ENCODE data around the gene LAGE3. TPM values are rescaled to one million over a fixed set of nuclear protein-coding genes. Genes with fewer than 3 reads are reported as not detected.

Gene LAGE3
- total RNA-seq, 1 donor, result 47.1 TPM

GRCh38 chrX:154481195-154481594 is 2.1 kb upstream of the LAGE3 start:
- DNase-seq (ENCODE audit: low read depth in 2 of 3, low spot score in 2 of 3), result no peak

GRCh38 chrX:154477891-154478477 is 1.1 kb downstream of the LAGE3 start:
- no peak for DNase-seq (ENCODE audit: low read depth in 2 of 3, low spot score in 2 of 3)

GRCh38 chrX:154476821-154477220 is 2.3 kb downstream of the LAGE3 start:
- no peak for DNase-seq (ENCODE audit: low read depth in 2 of 3, low spot score in 2 of 3)

- DNase-seq (ENCODE audit: low read depth in 2 of 3, low spot score in 2 of 3), result no peak
Observed at GRCh38 chrX:154473683-154474082, 5.4 kb downstream of the LAGE3 start.

GRCh38 chrX:154472685-154473632 is 6.1 kb downstream of the LAGE3 start:
- no peak for DNase-seq (ENCODE audit: low read depth in 2 of 3, low spot score in 2 of 3)

- DNase-seq (ENCODE audit: low read depth in 2 of 3, low spot score in 2 of 3), result no peak
Observed at GRCh38 chrX:154471839-154472684, 7.0 kb downstream of the LAGE3 start.

GRCh38 chrX:154470914-154471568 is 8.0 kb downstream of the LAGE3 start:
- no peak for DNase-seq (ENCODE audit: low read depth in 2 of 3, low spot score in 2 of 3)

- DNase-seq (ENCODE audit: low read depth in 2 of 3, low spot score in 2 of 3), result no peak
Observed at GRCh38 chrX:154470434-154470833, 8.6 kb downstream of the LAGE3 start.

GRCh38 chrX:154469880-154470279 is 9.2 kb downstream of the LAGE3 start:
- DNase-seq (ENCODE audit: low read depth in 2 of 3, low spot score in 2 of 3), result no peak

GRCh38 chrX:154469114-154469513 is 10.0 kb downstream of the LAGE3 start:
- DNase-seq (ENCODE audit: low read depth in 2 of 3, low spot score in 2 of 3), result no peak

- DNase-seq (ENCODE audit: low read depth in 2 of 3, low spot score in 2 of 3), result no peak
Observed at GRCh38 chrX:154468217-154468616, 10.9 kb downstream of the LAGE3 start.

- DNase-seq (ENCODE audit: low read depth in 2 of 3, low spot score in 2 of 3), result no peak
Observed at GRCh38 chrX:154467556-154467955, 11.5 kb downstream of the LAGE3 start.

- DNase-seq (ENCODE audit: low read depth in 2 of 3, low spot score in 2 of 3), result no peak
Observed at GRCh38 chrX:154466907-154467306, 12.2 kb downstream of the LAGE3 start.

GRCh38 chrX:154466036-154466435 is 13.0 kb downstream of the LAGE3 start:
- DNase-seq (ENCODE audit: low read depth in 2 of 3, low spot score in 2 of 3), result no peak

- DNase-seq (ENCODE audit: low read depth in 2 of 3, low spot score in 2 of 3), result no peak
Observed at GRCh38 chrX:154465601-154466000, 13.5 kb downstream of the LAGE3 start.

- DNase-seq (ENCODE audit: low read depth in 2 of 3, low spot score in 2 of 3), result no peak
Observed at GRCh38 chrX:154464806-154465365, 14.2 kb downstream of the LAGE3 start.

GRCh38 chrX:154463611-154464220 is 15.4 kb downstream of the LAGE3 start:
- DNase-seq (ENCODE audit: low read depth in 2 of 3, low spot score in 2 of 3), result no peak

- no peak for DNase-seq (ENCODE audit: low read depth in 2 of 3, low spot score in 2 of 3)
Observed at GRCh38 chrX:154462396-154462795, 16.7 kb downstream of the LAGE3 start.

GRCh38 chrX:154460326-154460725 is 18.8 kb downstream of the LAGE3 start:
- no peak for DNase-seq (ENCODE audit: low read depth in 2 of 3, low spot score in 2 of 3)

GRCh38 chrX:154459832-154460231 is 19.2 kb downstream of the LAGE3 start:
- DNase-seq (ENCODE audit: low read depth in 2 of 3, low spot score in 2 of 3), result no peak
